CD4-positive, alpha-beta memory T cell (primary cell): ENCODE results near the gene TMEM175. TPM values are rescaled to one million over a fixed set of nuclear protein-coding genes. Genes with fewer than 3 reads are reported as not detected.

ENCODE experiments used
- CTCF ChIA-PET: fragments of 350-600 bp; sonication (Branson Sonifier 250); formaldehyde crosslinking; loops from one replicate; lab custom pipeline; 2021; ENCODE audit warnings: inconsistent platforms; ENCODE audit not compliant: partially characterized antibody; lab: Charles Lee
- POLR2A ChIA-PET: fragments of 350-600 bp; sonication (Branson Sonifier 250); formaldehyde crosslinking; loops from one replicate; lab custom pipeline; 2021; ENCODE audit not compliant: partially characterized antibody; lab: Charles Lee
- DNase-seq, 5 donors: peaks; one replicate each; pipeline versions ENCODE4 v3.0.0 to v3.0.0-alpha.2; 2020 to 2022; ENCODE audit warnings: mixed read lengths in 1 of 5
- H3K27ac ChIP-seq: one replicate; pipeline ENCODE4 v1.7.0; 2013; ENCODE audit warnings: low read depth, low read length
- H3K27me3 ChIP-seq: 2 replicates; pipeline ENCODE4 v1.7.0; 2013; ENCODE audit warnings: mild to moderate bottlenecking, low read length, moderate library complexity; ENCODE audit not compliant: insufficient read depth
- H3K36me3 ChIP-seq: 2 replicates; pipeline ENCODE4 v1.7.0; 2013; ENCODE audit warnings: mild to moderate bottlenecking, low read length, moderate library complexity; ENCODE audit not compliant: insufficient read depth
- H3K4me1 ChIP-seq: 2 replicates; pipeline ENCODE4 v1.7.0; 2013; ENCODE audit warnings: mild to moderate bottlenecking, low read length, moderate library complexity; ENCODE audit not compliant: insufficient read depth
- H3K4me3 ChIP-seq, 2 donors: one replicate each; pipeline ENCODE4 v1.7.0; 2013; ENCODE audit warnings: low read length in 2 of 2, mild to moderate bottlenecking in 1 of 2
- H3K9me3 ChIP-seq, 2 donors: one replicate each; pipeline ENCODE4 v1.7.0; 2013; ENCODE audit warnings: low read length in 2 of 2, control low read depth in 1 of 2; ENCODE audit not compliant: control insufficient read depth in 1 of 2
- H3K27ac Mint-ChIP-seq, 7 donors: one replicate each; pipeline ENCODE4 v1.8.0; 2020 to 2021; ENCODE audit warnings: mixed read lengths in 7 of 7, mild to moderate bottlenecking in 6 of 7, inconsistent platforms in 3 of 7, moderate library complexity in 3 of 7
- H3K27me3 Mint-ChIP-seq, 2 donors: one replicate each; pipeline ENCODE4 v1.8.0; 2020 to 2021; ENCODE audit warnings: mixed read lengths in 2 of 2
- H3K36me3 Mint-ChIP-seq, 2 donors: one replicate each; pipeline ENCODE4 v1.8.0; 2020 to 2021; ENCODE audit warnings: mixed read lengths in 2 of 2, inconsistent platforms in 1 of 2, mild to moderate bottlenecking in 1 of 2
- H3K4me1 Mint-ChIP-seq, 4 donors: one replicate each; pipeline ENCODE4 v1.8.0; 2020 to 2021; ENCODE audit warnings: mixed read lengths in 4 of 4, mild to moderate bottlenecking in 1 of 4
- H3K4me3 Mint-ChIP-seq, 8 donors: one replicate each; pipeline ENCODE4 v1.8.0; 2020 to 2021; ENCODE audit warnings: mixed read lengths in 8 of 8, mild to moderate bottlenecking in 7 of 8, moderate library complexity in 6 of 8, inconsistent platforms in 3 of 8
- H3K9me3 Mint-ChIP-seq, 8 donors: one replicate each; pipeline ENCODE4 v1.8.0; 2020 to 2021; ENCODE audit warnings: mixed read lengths in 8 of 8, mild to moderate bottlenecking in 5 of 8, inconsistent platforms in 3 of 8, moderate library complexity in 1 of 8
- intact Hi-C: fragments of 100-400 bp; cut with micrococcal nuclease; formaldehyde crosslinking; loops from one replicate; pipeline ENCODE4 v1.15.1; 2023
- polyA plus RNA-seq, 2 donors: library from polyadenylated mRNA; unstranded; fragments of 300-500 nt; fragmentation: Illumina TruSeq; gene quantifications; one replicate each; pipeline ENCODE4 v1.2.3, GENCODE V29; 2021
- total RNA-seq, 2 experiments: library from RNA; stranded (reverse); gene quantifications; one replicate each; pipeline ENCODE4 v1.2.3, GENCODE V29; 2021

TMEM175 gene
- total and polyA plus RNA-seq, 4 experiments from 2014 or later = 11.5 to 52.3 (median 31.3) TPM

GRCh38 chr4:1002131-1002630 is 69.9 kb downstream of the TMEM175 start:
- DNase-seq = no peak
- Mint-ChIP-seq H3K36me3 (no peaks in the 10 kb centered on the region), H3K4me3 (no peak overlapping the region), H3K27ac (no peak overlapping the region), H3K4me1 (peaks cover 0 to 13% (median 6%) of the 10 kb centered on the region in 4 donors), H3K27me3 (peaks cover 21 to 24% of the 10 kb centered on the region in 2 donors), H3K9me3 (peaks cover 0 to 5% (median 1%) of the 10 kb centered on the region in 8 donors)
- intact Hi-C loops = no loop called here
- peaks cover 12% of the 10 kb centered on the region for H3K4me1 ChIP-seq
- no peaks in the 10 kb centered on the region for H3K9me3 ChIP-seq
- peaks cover 6% of the 10 kb centered on the region for H3K27me3 ChIP-seq
- H3K27ac ChIP-seq = no peak overlapping the region
- no peak overlapping the region for H3K4me3 ChIP-seq
- no peaks in the 10 kb centered on the region for H3K36me3 ChIP-seq
- ChIA-PET POLR2A (interaction anchor here (0.6 kb wide), 1 partner anchor 15 kb away, joined by 3 read pairs; no protein-coding TSS in a partner anchor), CTCF (no interaction called here)

- ChIA-PET POLR2A (interaction anchor here (0.6 kb wide), 1 partner anchor 15 kb away, joined by 3 read pairs; no protein-coding TSS in a partner anchor), CTCF (no interaction called here)
- Mint-ChIP-seq H3K36me3 (no peaks in the 10 kb centered on the region), H3K9me3 (peaks cover 0 to 7% (median 1%) of the 10 kb centered on the region in 8 donors), H3K4me3 (no peak overlapping the region), H3K4me1 (peaks cover 0 to 12% (median 6%) of the 10 kb centered on the region in 4 donors), H3K27ac (no peak overlapping the region), H3K27me3 (peaks cover 24 to 27% of the 10 kb centered on the region in 2 donors)
- peaks cover 11% of the 10 kb centered on the region for H3K4me1 ChIP-seq
- no peaks in the 10 kb centered on the region for H3K36me3 ChIP-seq
- H3K27ac ChIP-seq = no peak overlapping the region
- H3K4me3 ChIP-seq = no peak overlapping the region
- intact Hi-C loops = no loop called here
- peaks cover 6% of the 10 kb centered on the region for H3K27me3 ChIP-seq
- no peak for DNase-seq
- no peaks in the 10 kb centered on the region for H3K9me3 ChIP-seq
Measured at GRCh38 chr4:1002631-1003251, 70.5 kb downstream of the TMEM175 start.

GRCh38 chr4:1003271-1004070 is 71.2 kb downstream of the TMEM175 start:
- intact Hi-C loops = no loop called here
- H3K36me3 Mint-ChIP-seq = no peaks in the 10 kb centered on the region
- Histone ChIP-seq H3K4me3 (no peak overlapping the region), H3K9me3 (no peaks in the 10 kb centered on the region), H3K27me3 (peaks cover 8% of the 10 kb centered on the region), H3K4me1 (peaks cover 5% of the 10 kb centered on the region), H3K27ac (no peak overlapping the region), H3K36me3 (no peaks in the 10 kb centered on the region)
- H3K4me1 Mint-ChIP-seq = peaks cover under 1 to 7% (median 2%) of the 10 kb centered on the region in 4 donors
- peaks cover 25 to 28% of the 10 kb centered on the region in 2 donors for H3K27me3 Mint-ChIP-seq
- no peak overlapping the region for H3K27ac Mint-ChIP-seq
- DNase-seq = peak in 1 of 5 donors; percentile 26
- no peak overlapping the region for H3K4me3 Mint-ChIP-seq
- peaks cover 0 to 9% (median 1%) of the 10 kb centered on the region in 8 donors for H3K9me3 Mint-ChIP-seq
- POLR2A ChIA-PET = no interaction called here
- CTCF ChIA-PET = no interaction called here

- Mint-ChIP-seq H3K9me3 (peaks cover 0 to 9% (median 1%) of the 10 kb centered on the region in 8 donors), H3K4me3 (no peak overlapping the region), H3K36me3 (no peaks in the 10 kb centered on the region), H3K27ac (no peak overlapping the region), H3K4me1 (peaks cover 3 to 11% (median 6%) of the 10 kb centered on the region in 4 donors), H3K27me3 (peaks cover 27 to 31% of the 10 kb centered on the region in 2 donors)
- no peak overlapping the region for H3K4me3 ChIP-seq
- H3K4me1 ChIP-seq = peaks cover 10% of the 10 kb centered on the region
- intact Hi-C loops = no loop called here
- DNase-seq = no peak
- H3K36me3 ChIP-seq = no peaks in the 10 kb centered on the region
- H3K9me3 ChIP-seq = no peaks in the 10 kb centered on the region
- no peak overlapping the region for H3K27ac ChIP-seq
- ChIA-PET CTCF (no interaction called here), POLR2A (no interaction called here)
- H3K27me3 ChIP-seq = peaks cover 13% of the 10 kb centered on the region
Measured at GRCh38 chr4:1004071-1004418, 71.8 kb downstream of the TMEM175 start.

- Histone ChIP-seq H3K9me3 (no peaks in the 10 kb centered on the region), H3K36me3 (no peaks in the 10 kb centered on the region), H3K27me3 (peaks cover 13% of the 10 kb centered on the region), H3K27ac (no peak overlapping the region), H3K4me3 (no peak overlapping the region), H3K4me1 (peaks cover 12% of the 10 kb centered on the region)
- Mint-ChIP-seq H3K9me3 (peaks cover 0 to 9% (median 1%) of the 10 kb centered on the region in 8 donors), H3K36me3 (no peaks in the 10 kb centered on the region), H3K4me3 (no peak overlapping the region), H3K4me1 (peaks cover 4 to 10% (median 8%) of the 10 kb centered on the region in 4 donors), H3K27me3 (peaks cover 24 to 28% of the 10 kb centered on the region in 2 donors), H3K27ac (no peak overlapping the region)
- intact Hi-C loops = no loop called here
- ChIA-PET CTCF (no interaction called here), POLR2A (interaction anchor here (0.9 kb wide), 1 partner anchor 18 kb away, joined by 3 read pairs; the partner anchor contains the start of gene IDUA)
- peak in 1 of 5 donors; percentile 19 for DNase-seq
Measured at GRCh38 chr4:1004557-1005485, 72.6 kb downstream of the TMEM175 start.

- Mint-ChIP-seq H3K27me3 (peaks cover 20 to 30% of the 10 kb centered on the region in 2 donors), H3K27ac (no peak overlapping the region), H3K9me3 (peaks cover 0 to 9% (median 1%) of the 10 kb centered on the region in 8 donors), H3K4me1 (peaks cover 7 to 17% (median 12%) of the 10 kb centered on the region in 4 donors), H3K36me3 (peaks cover 0 to 4% of the 10 kb centered on the region in 2 donors), H3K4me3 (peak overlapping the region in 1 of 8 donors; percentile 22)
- Histone ChIP-seq H3K4me3 (no peak overlapping the region), H3K27me3 (peaks cover 7% of the 10 kb centered on the region), H3K36me3 (no peaks in the 10 kb centered on the region), H3K27ac (no peak overlapping the region), H3K4me1 (peaks cover 22% of the 10 kb centered on the region), H3K9me3 (no peaks in the 10 kb centered on the region)
- ChIA-PET CTCF (no interaction called here), POLR2A (no interaction called here)
- no peak for DNase-seq
- intact Hi-C loops = no loop called here
Measured at GRCh38 chr4:1006856-1007255, 74.6 kb downstream of the TMEM175 start.
